ENCODE results near the gene PUSL1.
A peak's percentile ranks its signal among the peaks of the same experiment; 100 is the strongest.

The PUSL1 gene

GRCh38 chr1:1326075-1326605 is 17.7 kb downstream of the PUSL1 start:
- Histone ChIP-seq H3K4ac (ENCODE audit: low read length) (no peak overlapping the region), H3K79me1 (ENCODE audit: low read depth, low read length) (peaks cover 44% of the 10 kb centered on the region), H2AFZ (ENCODE audit: low read length) (no peak overlapping the region), H4K91ac (ENCODE audit: low read depth, low read length, poor library complexity) (no peak overlapping the region), H3K18ac (ENCODE audit: low read length) (no peak overlapping the region), H3K23ac (ENCODE audit: low read depth, low read length, poor library complexity) (no peak overlapping the region), H2AK5ac (ENCODE audit: low read depth, low read length) (no peak overlapping the region), H2BK5ac (ENCODE audit: low read length) (no peak overlapping the region), H3K4me1 (ENCODE audit: control insufficient read depth in 2 of 2, insufficient read depth in 1 of 2, low read depth in 1 of 2, low read length in 2 of 2) (peaks cover 18 to 24% of the 10 kb centered on the region in 2 donors), H3K9ac (ENCODE audit: low read depth, low read length, poor library complexity) (no peak overlapping the region), H3K4me3 (ENCODE audit: low read length in 2 of 2) (peak overlapping the region; percentile 25 to 97), H4K8ac (ENCODE audit: low read depth, low read length) (no peak overlapping the region), H3K4me2 (ENCODE audit: insufficient read depth, low read length, poor library complexity, severe bottlenecking) (no peak overlapping the region), H3K9me3 (replicated peaks in 1 of 2; ENCODE audit: control insufficient read depth in 2 of 2, insufficient read depth in 1 of 2, low read depth in 1 of 2, low read length in 2 of 2) (peaks cover 0 to 9% of the 10 kb centered on the region in 2 donors), H3K36me3 (replicated peaks in 1 of 2; ENCODE audit: control insufficient read depth in 2 of 2, insufficient read depth in 2 of 2, low read length in 2 of 2) (peaks cover 22 to 47% of the 10 kb centered on the region in 2 donors), H2BK15ac (ENCODE audit: low read length) (no peak overlapping the region), H3K14ac (ENCODE audit: low read length) (no peak overlapping the region), H3K27me3 (ENCODE audit: control insufficient read depth in 3 of 3, insufficient read depth in 3 of 3, low read depth in 1 of 3, low read length in 3 of 3) (peaks cover 0 to 2% (median 0%) of the 10 kb centered on the region in 3 experiments), H3K27ac (replicated peaks; ENCODE audit: low read length) (no peak overlapping the region), H2BK12ac (ENCODE audit: low read length) (no peak overlapping the region), H2BK120ac (ENCODE audit: low read depth, low read length) (peak overlapping the region; percentile 47)
- no peak for DNase-seq (ENCODE audit: low spot score)
- no CpG with 5 or more reads among the region's 8 CpGs for WGBS, 2 donors (ENCODE audit: extremely low coverage in 2 of 2, insufficient read length in 2 of 2, insufficient replicate concordance in 1 of 2)

DNA sequence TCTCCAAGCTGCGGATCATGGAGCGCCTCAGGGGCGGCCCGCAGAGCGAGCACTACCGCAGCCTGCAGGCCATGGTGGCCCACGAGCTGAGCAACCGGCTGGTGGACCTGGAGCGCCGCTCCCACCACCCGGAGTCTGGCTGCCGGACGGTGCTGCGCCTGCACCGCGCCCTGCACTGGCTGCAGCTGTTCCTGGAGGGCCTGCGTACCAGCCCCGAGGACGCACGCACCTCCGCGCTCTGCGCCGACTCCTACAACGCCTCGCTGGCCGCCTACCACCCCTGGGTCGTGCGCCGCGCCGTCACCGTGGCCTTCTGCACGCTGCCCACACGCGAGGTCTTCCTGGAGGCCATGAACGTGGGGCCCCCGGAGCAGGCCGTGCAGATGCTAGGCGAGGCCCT is 18.9 kb downstream of the PUSL1 start:
- Histone ChIP-seq H2BK5ac (ENCODE audit: low read length) (no peak overlapping the region), H2BK12ac (ENCODE audit: low read length) (no peak overlapping the region), H2AFZ (ENCODE audit: low read length) (no peak overlapping the region), H3K4me2 (ENCODE audit: insufficient read depth, low read length, poor library complexity, severe bottlenecking) (no peak overlapping the region), H2BK15ac (ENCODE audit: low read length) (no peak overlapping the region), H3K27me3 (ENCODE audit: control insufficient read depth in 3 of 3, insufficient read depth in 3 of 3, low read depth in 1 of 3, low read length in 3 of 3) (peaks cover 0 to 2% (median 0%) of the 10 kb centered on the region in 3 experiments), H3K4me3 (ENCODE audit: low read length in 2 of 2) (no peak overlapping the region), H3K27ac (replicated peaks; ENCODE audit: low read length) (no peak overlapping the region), H4K8ac (ENCODE audit: low read depth, low read length) (no peak overlapping the region), H3K9ac (ENCODE audit: low read depth, low read length, poor library complexity) (no peak overlapping the region), H3K18ac (ENCODE audit: low read length) (no peak overlapping the region), H3K79me1 (ENCODE audit: low read depth, low read length) (peaks cover 35% of the 10 kb centered on the region), H3K36me3 (replicated peaks in 1 of 2; ENCODE audit: control insufficient read depth in 2 of 2, insufficient read depth in 2 of 2, low read length in 2 of 2) (peaks cover 15 to 37% of the 10 kb centered on the region in 2 donors), H3K4me1 (ENCODE audit: control insufficient read depth in 2 of 2, insufficient read depth in 1 of 2, low read depth in 1 of 2, low read length in 2 of 2) (peaks cover 18 to 27% of the 10 kb centered on the region in 2 donors), H3K9me3 (replicated peaks in 1 of 2; ENCODE audit: control insufficient read depth in 2 of 2, insufficient read depth in 1 of 2, low read depth in 1 of 2, low read length in 2 of 2) (peaks cover 0 to 9% of the 10 kb centered on the region in 2 donors), H3K23ac (ENCODE audit: low read depth, low read length, poor library complexity) (no peak overlapping the region), H2AK5ac (ENCODE audit: low read depth, low read length) (no peak overlapping the region), H3K14ac (ENCODE audit: low read length) (no peak overlapping the region), H3K4ac (ENCODE audit: low read length) (no peak overlapping the region), H2BK120ac (ENCODE audit: low read depth, low read length) (no peak overlapping the region), H4K91ac (ENCODE audit: low read depth, low read length, poor library complexity) (no peak overlapping the region)
- no peak for DNase-seq (ENCODE audit: low spot score)
- WGBS, 2 donors (ENCODE audit: extremely low coverage in 2 of 2, insufficient read length in 2 of 2, insufficient replicate concordance in 1 of 2): no CpG with 5 or more reads among the region's 40 CpGs

DNA sequence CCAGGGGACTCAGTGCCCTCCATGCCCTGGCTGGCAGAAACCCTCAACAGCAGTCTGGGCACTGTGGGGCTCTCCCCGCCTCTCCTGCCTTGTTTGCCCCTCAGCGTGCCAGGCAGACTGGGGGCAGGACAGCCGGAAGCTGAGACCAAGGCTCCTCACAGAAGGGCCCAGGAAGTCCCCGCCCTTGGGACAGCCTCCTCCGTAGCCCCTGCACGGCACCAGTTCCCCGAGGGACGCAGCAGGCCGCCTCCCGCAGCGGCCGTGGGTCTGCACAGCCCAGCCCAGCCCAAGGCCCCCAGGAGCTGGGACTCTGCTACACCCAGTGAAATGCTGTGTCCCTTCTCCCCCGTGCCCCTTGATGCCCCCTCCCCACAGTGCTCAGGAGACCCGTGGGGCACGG is 19.9 kb downstream of the PUSL1 start:
- no CpG with 5 or more reads among the region's 15 CpGs for WGBS, 2 donors (ENCODE audit: extremely low coverage in 2 of 2, insufficient read length in 2 of 2, insufficient replicate concordance in 1 of 2)

DNA sequence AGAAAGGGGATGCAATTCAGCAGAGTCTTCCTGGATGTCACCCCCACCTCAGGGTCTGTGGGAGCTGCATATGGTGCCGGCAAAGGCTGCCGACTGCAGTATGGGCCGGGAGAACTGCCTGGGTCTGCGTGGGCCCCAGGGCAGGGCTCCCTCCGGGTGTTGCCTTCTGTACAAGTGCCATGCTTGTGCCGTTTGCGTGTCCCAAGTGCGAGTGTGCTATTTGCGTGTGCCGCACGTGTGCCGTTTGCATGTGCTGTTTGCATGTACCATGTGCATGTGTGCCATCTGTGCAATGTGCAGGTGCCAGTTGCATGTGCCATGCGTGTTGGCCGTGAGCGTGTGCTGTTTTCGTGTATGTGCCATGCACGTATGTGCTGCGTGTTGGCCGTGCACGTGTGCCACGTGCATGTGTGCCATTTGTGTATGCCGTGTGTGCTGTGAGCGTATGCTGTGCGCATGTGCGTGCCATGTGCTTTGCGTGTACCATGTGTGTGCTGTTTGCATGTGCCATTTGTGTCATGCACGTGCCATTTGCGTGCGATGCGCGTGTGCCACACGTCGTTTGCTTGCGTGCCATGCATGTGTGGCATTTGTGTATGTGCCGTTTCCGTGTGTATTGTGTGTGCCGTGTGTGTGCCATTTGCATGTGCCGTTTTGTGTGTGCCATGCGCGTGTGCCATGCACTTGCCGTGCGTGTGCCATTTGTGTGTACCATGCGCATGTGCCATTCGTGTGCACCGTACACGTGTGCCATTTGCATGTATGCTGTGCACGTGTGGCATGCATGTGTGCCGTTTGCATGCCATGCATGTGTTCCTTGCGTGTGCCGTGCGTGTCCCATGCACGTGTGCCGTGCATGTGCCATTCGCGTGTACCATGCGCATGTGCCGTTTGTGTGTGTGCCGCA is 21.2 kb downstream of the PUSL1 start:
- no peak overlapping the region for H2BK5ac ChIP-seq (ENCODE audit: low read length)
- H2BK120ac ChIP-seq (ENCODE audit: low read depth, low read length): no peak overlapping the region
- H3K18ac ChIP-seq (ENCODE audit: low read length): peak overlapping the region; percentile 70
- peak overlapping the region; percentile 80 for H3K9ac ChIP-seq (ENCODE audit: low read depth, low read length, poor library complexity)
- no peak overlapping the region for H3K4ac ChIP-seq (ENCODE audit: low read length)
- H4K91ac ChIP-seq (ENCODE audit: low read depth, low read length, poor library complexity): peak overlapping the region; percentile 80
- H3K4me3 ChIP-seq (ENCODE audit: low read length in 2 of 2): peak overlapping the region in 1 of 2 donors; percentile 73
- H3K4me2 ChIP-seq (ENCODE audit: insufficient read depth, low read length, poor library complexity, severe bottlenecking): no peak overlapping the region
- WGBS, 2 donors (ENCODE audit: extremely low coverage in 2 of 2, insufficient read length in 2 of 2, insufficient replicate concordance in 1 of 2): no CpG with 5 or more reads among the region's 58 CpGs
- peak overlapping the region; percentile 7 for H2AK5ac ChIP-seq (ENCODE audit: low read depth, low read length)
- DNase-seq (ENCODE audit: low spot score): no peak
- no peak overlapping the region for H2AFZ ChIP-seq (ENCODE audit: low read length)
- peaks cover 13 to 29% of the 10 kb centered on the region in 2 donors for H3K36me3 ChIP-seq (replicated peaks in 1 of 2; ENCODE audit: control insufficient read depth in 2 of 2, insufficient read depth in 2 of 2, low read length in 2 of 2)
- peak overlapping the region; percentile 86 for H4K8ac ChIP-seq (ENCODE audit: low read depth, low read length)
- H3K27ac ChIP-seq (replicated peaks; ENCODE audit: low read length): no peak overlapping the region
- no peak overlapping the region for H2BK15ac ChIP-seq (ENCODE audit: low read length)
- peak overlapping the region; percentile 98 for H3K14ac ChIP-seq (ENCODE audit: low read length)
- H3K9me3 ChIP-seq (replicated peaks in 1 of 2; ENCODE audit: control insufficient read depth in 2 of 2, insufficient read depth in 1 of 2, low read depth in 1 of 2, low read length in 2 of 2): peaks cover 0 to 9% of the 10 kb centered on the region in 2 donors
- peak overlapping the region; percentile 92 for H3K23ac ChIP-seq (ENCODE audit: low read depth, low read length, poor library complexity)
- peaks cover 0 to 2% (median 0%) of the 10 kb centered on the region in 3 experiments for H3K27me3 ChIP-seq (ENCODE audit: control insufficient read depth in 3 of 3, insufficient read depth in 3 of 3, low read depth in 1 of 3, low read length in 3 of 3)
- H2BK12ac ChIP-seq (ENCODE audit: low read length): peak overlapping the region; percentile 82
- H3K4me1 ChIP-seq (ENCODE audit: control insufficient read depth in 2 of 2, insufficient read depth in 1 of 2, low read depth in 1 of 2, low read length in 2 of 2): peaks cover 16 to 18% of the 10 kb centered on the region in 2 donors
- H3K79me1 ChIP-seq (ENCODE audit: low read depth, low read length): peaks cover 25% of the 10 kb centered on the region

More for the DNA sequence above, 19.9 kb downstream of the PUSL1 start:
- Histone ChIP-seq H3K4me1 (ENCODE audit: control insufficient read depth in 2 of 2, insufficient read depth in 1 of 2, low read depth in 1 of 2, low read length in 2 of 2) (peaks cover 18 to 21% of the 10 kb centered on the region in 2 donors), H3K27ac (replicated peaks; ENCODE audit: low read length) (no peak overlapping the region), H2BK12ac (ENCODE audit: low read length) (no peak overlapping the region), H3K14ac (ENCODE audit: low read length) (no peak overlapping the region), H2BK120ac (ENCODE audit: low read depth, low read length) (no peak overlapping the region), H3K4me3 (ENCODE audit: low read length in 2 of 2) (no peak overlapping the region), H3K36me3 (replicated peaks in 1 of 2; ENCODE audit: control insufficient read depth in 2 of 2, insufficient read depth in 2 of 2, low read length in 2 of 2) (peaks cover 13 to 30% of the 10 kb centered on the region in 2 donors), H3K23ac (ENCODE audit: low read depth, low read length, poor library complexity) (no peak overlapping the region), H3K4ac (ENCODE audit: low read length) (no peak overlapping the region), H3K18ac (ENCODE audit: low read length) (no peak overlapping the region), H4K8ac (ENCODE audit: low read depth, low read length) (no peak overlapping the region), H3K9ac (ENCODE audit: low read depth, low read length, poor library complexity) (no peak overlapping the region), H2BK15ac (ENCODE audit: low read length) (no peak overlapping the region), H2AFZ (ENCODE audit: low read length) (no peak overlapping the region), H4K91ac (ENCODE audit: low read depth, low read length, poor library complexity) (no peak overlapping the region), H3K4me2 (ENCODE audit: insufficient read depth, low read length, poor library complexity, severe bottlenecking) (no peak overlapping the region), H2BK5ac (ENCODE audit: low read length) (no peak overlapping the region), H3K79me1 (ENCODE audit: low read depth, low read length) (peaks cover 29% of the 10 kb centered on the region), H3K27me3 (ENCODE audit: control insufficient read depth in 3 of 3, insufficient read depth in 3 of 3, low read depth in 1 of 3, low read length in 3 of 3) (peaks cover 0 to 2% (median 0%) of the 10 kb centered on the region in 3 experiments), H3K9me3 (replicated peaks in 1 of 2; ENCODE audit: control insufficient read depth in 2 of 2, insufficient read depth in 1 of 2, low read depth in 1 of 2, low read length in 2 of 2) (peaks cover 0 to 9% of the 10 kb centered on the region in 2 donors), H2AK5ac (ENCODE audit: low read depth, low read length) (no peak overlapping the region)
- DNase-seq (ENCODE audit: low spot score): no peak
